Stimulated activated naive CD8-positive, alpha-beta T cell treated with anti-CD3 and anti-CD28 coated beads, Interleukin-15, amount 100 ng/mL, for 72 hours (primary cell): ENCODE data around the gene RETN.
A peak's percentile ranks its signal among the peaks of the same experiment; 100 is the strongest.

Experiments
- ATAC-seq: fragments of 150-1000 bp; cut with Tn5 transposase; 2 replicates; pipeline ENCODE4 v1.10.0; 2021; ENCODE audit warnings: mild to moderate bottlenecking, moderate library complexity
- DNase-seq, 2 donors: peaks; one replicate each; pipeline ENCODE4 v3.0.0; 2021 to 2022
- H3K27ac Mint-ChIP-seq, 2 donors: one replicate each; pipeline ENCODE4 v1.8.0; 2022; ENCODE audit warnings: mild to moderate bottlenecking in 2 of 2, mixed read lengths in 2 of 2, moderate library complexity in 2 of 2
- H3K27me3 Mint-ChIP-seq: one replicate; pipeline ENCODE4 v1.8.0; 2022; ENCODE audit warnings: mixed read lengths
- H3K4me1 Mint-ChIP-seq: one replicate; pipeline ENCODE4 v1.8.0; 2022; ENCODE audit warnings: mild to moderate bottlenecking, mixed read lengths
- H3K4me3 Mint-ChIP-seq, 2 donors: one replicate each; pipeline ENCODE4 v1.8.0; 2022; ENCODE audit warnings: mild to moderate bottlenecking in 2 of 2, mixed read lengths in 2 of 2, moderate library complexity in 1 of 2
- H3K9me3 Mint-ChIP-seq, 2 donors: one replicate each; pipeline ENCODE4 v1.8.0; 2022; ENCODE audit warnings: mixed read lengths in 2 of 2

RETN gene

GRCh38 chr19:7682175-7682855 is 13.5 kb downstream of the RETN start:
- Mint-ChIP-seq H3K27ac (peak overlapping the region in 1 of 2 donors; percentile 85), H3K27me3 (peaks cover 13% of the 10 kb centered on the region), H3K4me1 (peaks cover 63% of the 10 kb centered on the region), H3K4me3 (peak overlapping the region; percentile 95 to 99), H3K9me3 (no peaks in the 10 kb centered on the region)
- DNase-seq (no peak), ATAC-seq (no peak)

GRCh38 chr19:7685546-7686445 is 16.9 kb downstream of the RETN start:
- DNase-seq (no peak), ATAC-seq (no peak)
- no peaks in the 10 kb centered on the region for H3K27me3 Mint-ChIP-seq
- H3K4me1 Mint-ChIP-seq: peaks cover 32% of the 10 kb centered on the region
- H3K27ac Mint-ChIP-seq: peak overlapping the region in 1 of 2 donors; percentile 27
- H3K9me3 Mint-ChIP-seq: no peaks in the 10 kb centered on the region
- no peak overlapping the region for H3K4me3 Mint-ChIP-seq

- H3K4me1 Mint-ChIP-seq: peaks cover 21% of the 10 kb centered on the region
- H3K9me3 Mint-ChIP-seq: no peaks in the 10 kb centered on the region
- ATAC-seq: no peak
- DNase-seq: no peak
- H3K27ac Mint-ChIP-seq: no peak overlapping the region
- H3K27me3 Mint-ChIP-seq: no peaks in the 10 kb centered on the region
- H3K4me3 Mint-ChIP-seq: no peak overlapping the region
Measured at GRCh38 chr19:7687177-7687576, 18.3 kb downstream of the RETN start.

DNA sequence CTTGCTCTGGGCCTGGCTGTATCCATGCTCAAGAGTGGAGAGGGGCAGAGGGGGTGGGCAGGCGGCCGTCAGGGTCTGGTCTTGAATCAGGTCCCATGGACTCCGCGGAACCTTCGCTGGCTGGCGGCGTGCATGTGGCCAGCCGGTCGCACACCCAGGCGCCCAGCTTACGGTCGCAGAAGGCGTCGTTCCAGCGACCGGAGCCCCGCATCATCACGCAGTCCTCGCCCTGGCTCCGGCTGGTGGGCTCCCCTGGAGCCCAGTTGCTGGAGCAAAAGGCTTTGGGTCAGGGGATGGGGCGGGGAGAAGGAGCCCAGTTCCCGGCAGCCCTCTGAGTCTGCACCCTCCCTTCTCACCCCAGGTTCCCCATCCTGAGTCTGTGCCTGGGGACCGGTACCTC is 20.3 kb downstream of the RETN start:
- H3K4me1 Mint-ChIP-seq: peaks cover 12% of the 10 kb centered on the region
- no peak overlapping the region for H3K27ac Mint-ChIP-seq
- H3K9me3 Mint-ChIP-seq: no peaks in the 10 kb centered on the region
- DNase-seq (no peak), ATAC-seq (no peak)
- H3K27me3 Mint-ChIP-seq: no peaks in the 10 kb centered on the region
- H3K4me3 Mint-ChIP-seq: no peak overlapping the region

DNA sequence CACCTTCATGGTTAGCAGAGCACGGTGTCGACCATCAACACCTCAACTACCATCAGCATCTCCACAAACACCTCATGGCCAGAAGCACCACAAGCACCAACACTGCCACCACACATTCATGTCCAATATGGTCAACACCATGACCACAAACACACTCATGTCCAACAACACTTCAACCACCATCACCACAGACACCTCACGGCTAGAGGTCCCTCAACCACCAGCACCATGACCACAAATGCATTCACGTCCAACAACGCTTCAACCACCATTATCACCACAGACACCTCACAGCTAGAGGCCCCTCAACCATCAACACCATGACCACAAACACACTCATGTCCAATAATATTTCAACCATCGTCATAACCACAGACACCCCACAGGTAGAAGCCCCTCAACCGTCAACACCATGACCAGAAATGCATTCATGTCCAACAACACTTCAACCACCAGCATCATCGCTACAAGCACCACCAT is 22.0 kb downstream of the RETN start:
- ATAC-seq (peak; percentile 66), DNase-seq (peak; percentile 56 to 69)
- Mint-ChIP-seq H3K27ac (no peak overlapping the region), H3K4me3 (no peak overlapping the region), H3K4me1 (peaks cover 5% of the 10 kb centered on the region), H3K27me3 (no peaks in the 10 kb centered on the region), H3K9me3 (no peaks in the 10 kb centered on the region)

DNA sequence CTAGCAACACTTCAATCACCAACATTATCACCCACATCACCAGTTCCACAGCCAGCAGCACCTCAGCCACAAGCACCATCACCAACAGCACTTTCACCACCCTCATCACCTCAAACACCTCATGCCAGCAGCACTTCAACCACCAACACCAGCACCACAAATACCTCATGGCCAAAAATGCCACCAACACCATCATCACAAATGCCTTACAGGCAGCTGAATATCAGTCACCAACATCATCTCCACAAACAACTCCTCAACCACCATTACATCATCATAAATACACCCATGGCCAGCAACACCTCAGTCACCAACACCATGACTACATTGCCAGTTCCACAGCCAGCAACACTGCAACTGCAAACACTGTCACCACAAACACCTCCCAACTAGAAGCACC is 22.6 kb downstream of the RETN start:
- DNase-seq (peak; percentile 60 to 71), ATAC-seq (peak; percentile 76)
- no peak overlapping the region for H3K27ac Mint-ChIP-seq
- H3K27me3 Mint-ChIP-seq: peaks cover 2% of the 10 kb centered on the region
- no peaks in the 10 kb centered on the region for H3K4me1 Mint-ChIP-seq
- H3K4me3 Mint-ChIP-seq: no peak overlapping the region
- no peaks in the 10 kb centered on the region for H3K9me3 Mint-ChIP-seq

- ATAC-seq: peak; percentile 62
- Mint-ChIP-seq H3K9me3 (no peaks in the 10 kb centered on the region), H3K4me1 (peaks cover 5% of the 10 kb centered on the region), H3K27me3 (peaks cover 7% of the 10 kb centered on the region), H3K4me3 (no peak overlapping the region), H3K27ac (no peak overlapping the region)
- DNase-seq: peak in 1 of 2 donors; percentile 55
Measured at GRCh38 chr19:7692417-7693088, 23.7 kb downstream of the RETN start.

GRCh38 chr19:7694499-7694898 is 25.6 kb downstream of the RETN start:
- ATAC-seq (no peak), DNase-seq (no peak)
- H3K4me1 Mint-ChIP-seq: peaks cover 22% of the 10 kb centered on the region
- no peaks in the 10 kb centered on the region for H3K9me3 Mint-ChIP-seq
- H3K27ac Mint-ChIP-seq: no peak overlapping the region
- H3K27me3 Mint-ChIP-seq: peaks cover 17% of the 10 kb centered on the region
- no peak overlapping the region for H3K4me3 Mint-ChIP-seq

GRCh38 chr19:7697721-7698287 is 29.0 kb downstream of the RETN start:
- peaks cover 46% of the 10 kb centered on the region for H3K4me1 Mint-ChIP-seq
- ATAC-seq (no peak), DNase-seq (no peak)
- no peak overlapping the region for H3K27ac Mint-ChIP-seq
- H3K9me3 Mint-ChIP-seq: no peaks in the 10 kb centered on the region
- H3K27me3 Mint-ChIP-seq: peaks cover 17% of the 10 kb centered on the region
- H3K4me3 Mint-ChIP-seq: peak overlapping the region in 1 of 2 donors; percentile 73

DNA sequence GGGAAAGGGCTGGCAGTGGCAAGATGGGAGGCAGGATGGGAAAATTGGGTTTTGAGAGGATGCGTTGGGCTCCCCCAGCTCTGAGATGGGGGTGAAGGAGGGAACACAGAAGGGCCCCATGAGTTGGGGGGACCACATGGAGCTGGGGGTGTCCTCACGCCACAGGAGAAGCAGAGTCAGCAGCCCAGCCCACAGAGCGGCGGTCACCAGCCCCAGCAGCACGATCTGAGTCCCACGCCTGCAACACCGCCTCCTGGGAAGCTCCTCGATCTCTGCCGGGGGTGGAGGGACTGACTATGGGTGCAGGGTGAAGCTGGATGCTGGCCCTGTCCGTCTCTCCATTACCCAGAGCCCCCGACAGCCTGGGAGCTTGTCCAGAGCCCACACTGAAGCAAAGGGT is 29.7 kb downstream of the RETN start:
- Mint-ChIP-seq H3K9me3 (no peaks in the 10 kb centered on the region), H3K27ac (peak overlapping the region in 1 of 2 donors; percentile 79), H3K27me3 (peaks cover 21% of the 10 kb centered on the region), H3K4me3 (peak overlapping the region; percentile 64 to 73), H3K4me1 (peaks cover 54% of the 10 kb centered on the region)
- no peak for DNase-seq
- ATAC-seq: no peak

DNA sequence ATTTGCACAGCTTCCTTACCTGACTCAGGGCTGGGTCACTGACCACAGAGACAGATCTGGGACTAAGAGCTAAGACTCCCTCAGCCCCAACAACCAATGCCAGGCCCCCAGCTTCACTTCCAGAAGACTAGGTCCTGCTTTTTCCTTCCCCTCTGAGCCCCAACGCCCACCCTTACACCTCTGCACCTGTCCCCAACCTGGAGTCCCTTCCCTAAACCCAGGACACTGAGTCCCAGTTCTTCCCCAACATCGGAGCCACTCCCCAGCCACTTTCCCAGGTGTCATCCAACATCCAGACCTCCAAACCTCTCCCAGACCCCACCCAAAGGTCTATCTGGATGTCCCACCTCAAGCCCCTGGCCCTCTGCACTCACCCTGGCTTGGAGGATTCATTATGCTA is 30.2 kb downstream of the RETN start:
- Mint-ChIP-seq H3K27ac (peak overlapping the region; percentile 21 to 79), H3K27me3 (peaks cover 25% of the 10 kb centered on the region), H3K9me3 (no peaks in the 10 kb centered on the region), H3K4me3 (peak overlapping the region; percentile 64 to 73), H3K4me1 (peaks cover 58% of the 10 kb centered on the region)
- peak; percentile 5 for ATAC-seq
- DNase-seq: no peak

DNA sequence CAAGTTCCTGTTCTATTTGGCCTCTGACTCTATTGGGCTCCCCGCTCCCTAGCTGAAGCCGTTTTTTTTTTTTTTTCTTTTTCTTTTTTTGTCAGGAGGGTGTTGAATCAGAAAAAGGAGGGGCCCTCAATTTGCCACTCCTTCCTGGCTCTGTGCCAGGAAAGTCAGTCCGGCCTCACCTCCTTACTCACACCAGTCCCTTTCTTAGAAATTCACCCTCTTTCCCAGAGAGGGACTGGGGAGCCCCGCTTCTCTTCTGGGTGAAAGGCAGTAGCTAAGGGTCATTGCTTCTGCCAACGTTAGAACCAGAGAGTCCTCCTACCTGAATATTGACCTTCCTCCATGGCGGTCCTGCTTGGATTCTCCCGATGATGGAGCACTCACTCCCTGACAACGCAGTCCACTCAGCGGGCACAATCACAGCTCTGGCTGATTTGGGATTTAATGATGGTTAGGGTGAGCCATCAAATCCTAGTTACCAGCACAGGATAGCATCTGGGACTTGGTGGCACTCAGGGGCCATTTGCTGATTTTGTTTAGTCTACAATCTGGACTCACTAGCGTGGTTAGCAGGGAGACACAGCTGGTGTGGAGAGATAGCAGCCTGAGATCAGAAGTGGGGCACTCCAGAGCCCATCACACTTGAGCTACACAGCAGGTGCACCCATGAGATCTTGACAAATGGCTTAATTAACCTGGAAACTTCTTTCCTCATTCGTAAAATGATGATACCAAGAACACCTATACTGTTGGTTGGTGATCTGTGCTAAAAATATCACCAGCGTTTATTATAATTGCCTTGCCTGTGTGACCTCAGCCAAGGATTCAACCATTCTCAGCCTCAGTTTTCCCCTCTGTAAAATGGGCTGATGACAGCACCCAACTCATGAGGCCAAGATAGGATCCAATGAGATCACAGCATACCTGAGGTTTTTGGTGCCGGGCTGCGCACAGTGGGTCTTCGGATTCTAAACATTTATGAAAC is 30.9 kb downstream of the RETN start:
- Mint-ChIP-seq H3K27ac (peak overlapping the region; percentile 21 to 79), H3K4me1 (peaks cover 65% of the 10 kb centered on the region), H3K4me3 (peak overlapping the region; percentile 64 to 73), H3K27me3 (peaks cover 27% of the 10 kb centered on the region), H3K9me3 (no peaks in the 10 kb centered on the region)
- DNase-seq (peak in 1 of 2 donors; percentile 78), ATAC-seq (peak; percentile 83)

- H3K27me3 Mint-ChIP-seq: peaks cover 27% of the 10 kb centered on the region
- ATAC-seq (no peak), DNase-seq (no peak)
- H3K4me1 Mint-ChIP-seq: peaks cover 80% of the 10 kb centered on the region
- H3K27ac Mint-ChIP-seq: no peak overlapping the region
- H3K9me3 Mint-ChIP-seq: no peaks in the 10 kb centered on the region
- no peak overlapping the region for H3K4me3 Mint-ChIP-seq
Measured at GRCh38 chr19:7701049-7701653, 32.3 kb downstream of the RETN start.
